HCT116 (cell line): ENCODE data around the gene HIGD2A. TPM values are rescaled to one million over a fixed set of nuclear protein-coding genes. Genes with fewer than 3 reads are reported as not detected.

ENCODE experiments used
- ATAC-seq: fragments of 200-7000 bp; cut with Tn5 transposase; 2 replicates; pipeline ENCODE4 v1.9.1; 2020; ENCODE audit warnings: mild to moderate bottlenecking, moderate library complexity
- BruUV-seq: library from RNA; stranded (reverse); fragments of 400-500 nt; replicated peaks from 2 replicates; lab custom pipeline; 2021; lab: Mats Ljungman, UMichigan
- CTCF ChIA-PET: fragments of 300-600 bp; sonication (Branson Sonifier 250); formaldehyde crosslinking; loops from one replicate; lab custom pipeline; 2021; ENCODE audit warnings: antibody characterized with exemption; lab: Charles Lee
- POLR2A ChIA-PET: fragments of 300-600, 350-600 bp; sonication (Branson Sonifier 250); formaldehyde crosslinking; loops from one replicate; lab custom pipeline; 2021; ENCODE audit warnings: antibody characterized with exemption; lab: Charles Lee
- RAD21 ChIA-PET, 2 experiments: fragments of 300-600 bp; sonication (Branson Sonifier 250); formaldehyde crosslinking; loops; one replicate each; lab custom pipeline; 2023; ENCODE audit warnings: low total read pairs in 2 of 2; ENCODE audit not compliant: uncharacterized antibody in 2 of 2, unreplicated experiment in 2 of 2, low non-redundant PET in 1 of 2; lab: Charles Lee
- DNase-seq: peaks from one replicate; pipeline ENCODE4 v3.0.0-alpha.2; 2010; ENCODE audit warnings: low read depth, low spot score
- H2AFZ ChIP-seq: fragments of 200-600 bp; shearing (Covaris generic), sonication (generic); 2 replicates; pipeline ENCODE4 v1.6.1; 2017; ENCODE audit warnings: low read depth, mixed run types, mixed read lengths, antibody characterized with exemption, low read length; ENCODE audit not compliant: poor library complexity, severe bottlenecking
- H3K27ac ChIP-seq: 2 replicates; pipeline ENCODE4 v1.5.1; 2012; ENCODE audit warnings: low read depth, low read length
- H3K27me3 ChIP-seq: fragments of 200-600 bp; sonication (generic); 2 replicates; pipeline ENCODE4 v1.6.1; 2016; ENCODE audit warnings: mixed run types, low read length, mixed read lengths; ENCODE audit not compliant: insufficient read depth
- H3K36me3 ChIP-seq, 2 experiments: fragments of 200-500 bp in 1 of 2; fragments of 200-600 bp in 1 of 2; sonication (Bioruptor generic) in 1 of 2; sonication (generic) in 1 of 2; 2 replicates each; pipeline versions ENCODE4 v1.5.1 to v1.6.1; 2014 to 2016; ENCODE audit warnings: low read length in 2 of 2, inconsistent platforms in 1 of 2, mixed read lengths in 1 of 2, mixed run types in 1 of 2; ENCODE audit not compliant: insufficient read depth in 2 of 2, control insufficient read depth in 1 of 2
- H3K4me1 ChIP-seq, 2 experiments: fragments of 200-600 bp in 1 of 2; sonication (generic) in 1 of 2; 2 replicates each; pipeline versions ENCODE4 v1.5.1 to v1.6.1; 2012 to 2017; ENCODE audit warnings: low read length in 2 of 2, inconsistent platforms in 1 of 2, mild to moderate bottlenecking in 1 of 2, mixed read lengths in 1 of 2, mixed run types in 1 of 2, moderate library complexity in 1 of 2; ENCODE audit not compliant: insufficient read depth in 2 of 2, control insufficient read depth in 1 of 2
- H3K4me2 ChIP-seq: fragments of 200-600 bp; sonication (generic); 2 replicates; pipeline ENCODE4 v1.6.1; 2017; ENCODE audit warnings: mixed run types, low read length, mixed read lengths
- H3K4me3 ChIP-seq, 2 experiments: fragments of 200-600 bp in 1 of 2; sonication (generic) in 1 of 2; replicated peaks in 1 of 2; 2 replicates each; pipeline ENCODE4 v1.5.1; 2011 to 2016; ENCODE audit warnings: low read length in 2 of 2, control low read depth in 1 of 2, low read depth in 1 of 2, mild to moderate bottlenecking in 1 of 2, mixed read lengths in 1 of 2, mixed run types in 1 of 2
- H3K79me2 ChIP-seq: fragments of 200-600 bp; sonication (generic); 2 replicates; pipeline ENCODE4 v1.6.1; 2017; ENCODE audit warnings: mild to moderate bottlenecking, mixed run types, low read length, moderate library complexity, mixed read lengths; ENCODE audit not compliant: insufficient read depth
- H3K9ac ChIP-seq: fragments of 200-600 bp; sonication (generic); 2 replicates; pipeline ENCODE4 v1.6.1; 2016; ENCODE audit warnings: low read length, mixed read lengths
- H3K9me2 ChIP-seq: fragments of 200-600 bp; sonication (generic), shearing (Covaris generic); 2 replicates; pipeline ENCODE4 v1.6.1; 2017; ENCODE audit warnings: mixed run types, mild to moderate bottlenecking, moderate library complexity; ENCODE audit not compliant: insufficient read depth
- H3K9me3 ChIP-seq, 2 experiments: fragments of 200-500 bp in 1 of 2; fragments of 200-600 bp in 1 of 2; sonication (Bioruptor generic) in 1 of 2; sonication (generic) in 1 of 2; 2 replicates each; pipeline ENCODE4 v1.6.1; 2014 to 2017; ENCODE audit warnings: low read length in 2 of 2, mixed read lengths in 2 of 2, inconsistent platforms in 1 of 2, low read depth in 1 of 2, mild to moderate bottlenecking in 1 of 2, mixed run types in 1 of 2, moderate library complexity in 1 of 2; ENCODE audit not compliant: control insufficient read depth in 1 of 2, insufficient read depth in 1 of 2
- H4K20me1 ChIP-seq: fragments of 200-600 bp; sonication (generic), shearing (Covaris generic); 2 replicates; pipeline ENCODE4 v1.6.1; 2017; ENCODE audit warnings: mixed run types, mild to moderate bottlenecking, moderate library complexity; ENCODE audit not compliant: insufficient read depth
- CBX3 ChIP-seq: IDR thresholded peaks from 2 replicates; pipeline ENCODE4 v1.6.1; 2012; ENCODE audit warnings: low read depth
- CTCF ChIP-seq, 3 experiments: fragments of 200-600 bp in 1 of 3; sonication (generic) in 1 of 3; IDR thresholded peaks in 2 of 3; conservative IDR thresholded peaks in 1 of 3; 2 replicates each; pipeline ENCODE4 v1.5.1; 2012 to 2017; ENCODE audit warnings: low read depth in 2 of 3, low read length in 2 of 3, antibody characterized with exemption in 1 of 3, borderline replicate concordance in 1 of 3, control low read depth in 1 of 3, mild to moderate bottlenecking in 1 of 3, mixed read lengths in 1 of 3, mixed run types in 1 of 3, moderate library complexity in 1 of 3; ENCODE audit not compliant: insufficient read depth in 1 of 3
- EGR1 ChIP-seq: IDR thresholded peaks from 2 replicates; pipeline ENCODE4 v1.6.1; 2012; ENCODE audit warnings: low read depth
- JUND ChIP-seq: IDR thresholded peaks from 2 replicates; pipeline ENCODE4 v1.6.1; 2012
- POLR2AphosphoS5 ChIP-seq: IDR thresholded peaks from 2 replicates; pipeline ENCODE4 v1.6.1; 2011; ENCODE audit warnings: mild to moderate bottlenecking, low read depth, low read length, moderate library complexity
- SIN3A ChIP-seq: IDR thresholded peaks from 2 replicates; pipeline ENCODE4 v1.6.1; 2012; ENCODE audit warnings: low read depth
- TCF7L2 ChIP-seq: IDR thresholded peaks from 2 replicates; pipeline ENCODE4 v1.7.0; 2011; ENCODE audit warnings: borderline replicate concordance, inconsistent platforms; ENCODE audit not compliant: insufficient read depth, insufficient read length; ENCODE audit errors: extremely low read depth
- YY1 ChIP-seq: IDR thresholded peaks from 2 replicates; pipeline ENCODE4 v1.6.1; 2011; ENCODE audit warnings: low read length, low read depth, moderate library complexity, mild to moderate bottlenecking; ENCODE audit not compliant: insufficient replicate concordance; ENCODE audit errors: extremely low read depth
- ZBTB33 ChIP-seq: IDR thresholded peaks from 2 replicates; pipeline ENCODE4 v1.6.1; 2011; ENCODE audit warnings: mild to moderate bottlenecking, low read length, moderate library complexity; ENCODE audit not compliant: insufficient replicate concordance; ENCODE audit errors: extremely low read depth
- ZFX ChIP-seq: fragments of 450-650 bp; IDR thresholded peaks from 2 replicates; pipeline ENCODE4 v1.6.1; 2017
- intact Hi-C: fragments of 100-400 bp; cut with micrococcal nuclease; formaldehyde crosslinking; loops from 2 replicates; pipeline ENCODE4 v1.10.0; 2022
- total RNA-seq: library from RNA; stranded (reverse); gene quantifications from one replicate; pipeline ENCODE4 v1.2.1, GENCODE V29; 2021; ENCODE audit not compliant: unreplicated experiment

HIGD2A gene
- total RNA-seq, 1 experiment from 2014 or later, result 130 TPM

- DNase-seq (no peak), ATAC-seq (no peak)
- intact Hi-C loops, result no loop called here
- Histone ChIP-seq H2AFZ (no peak overlapping the region), H3K9me3 (no peaks in the 10 kb centered on the region), H4K20me1 (no peaks in the 10 kb centered on the region), H3K4me3 (no peak overlapping the region), H3K4me1 (peaks cover 12 to 21% of the 10 kb centered on the region in 2 experiments), H3K27me3 (no peaks in the 10 kb centered on the region), H3K36me3 (no peaks in the 10 kb centered on the region), H3K9me2 (no peaks in the 10 kb centered on the region), H3K79me2 (no peaks in the 10 kb centered on the region), H3K4me2 (peak overlapping the region; percentile 46; the same call in 1 of the 2 replicates), H3K9ac (no peak overlapping the region), H3K27ac (no peak overlapping the region)
- ChIA-PET RAD21 (no interaction called here), POLR2A (interaction anchor here (0.6 to 0.9 kb wide), 3 partner anchors 79 to 471 kb away, joined by 3 to 6 read pairs (median 3); no protein-coding TSS in a partner anchor), CTCF (no interaction called here)
- BruUV-seq, result no TSS peak
- TF ChIP-seq CBX3 (no peak), JUND (no peak), SIN3A (no peak), EGR1 (no peak), CTCF (IDR thresholded peaks at IDR 0.05 in 2 of 3, conservative IDR thresholded peaks at IDR 0.05 in 1 of 3; ENCODE audit: borderline replicate concordance in 1 of 3, insufficient read depth in 1 of 3, low read depth in 2 of 3, low read length in 2 of 3) (no peak), TCF7L2 (no peak), ZFX (no peak), POLR2AphosphoS5 (no peak), YY1 (no peak), ZBTB33 (no peak)
These were observed 19.8 kb upstream of the HIGD2A start for GRCh38 chr5:176368726-176369125.
